Astrocyte (in vitro differentiated cells and primary cell): ENCODE results near the gene LETMD1. TPM values are rescaled to one million over a fixed set of nuclear protein-coding genes. Genes with fewer than 3 reads are reported as not detected.
"Not testable (repeated sequence)": the region's sequence is repeated elsewhere in the genome, so short reads cannot be mapped to it uniquely, and the experiment has no call there.

Experiments
- DNase-seq: peaks from one replicate; pipeline ENCODE4 v3.0.0-alpha.2; 2010; ENCODE audit warnings: low read depth
- FAIRE-seq: peaks from 2 replicates; lab custom pipeline; 2011; peaks lifted over from hg19 to GRCh38; lab: Jason Lieb, UNC
- H2AFZ ChIP-seq: 2 replicates; pipeline ENCODE4 v1.6.0; 2012; ENCODE audit warnings: low read depth, low read length, inconsistent platforms
- H3K27ac ChIP-seq: 2 replicates; pipeline ENCODE4 v1.5.1; 2011; ENCODE audit warnings: low read depth, low read length, inconsistent platforms
- H3K27me3 ChIP-seq: 2 replicates; pipeline ENCODE4 v1.6.0; 2011; ENCODE audit warnings: low read length, inconsistent platforms; ENCODE audit not compliant: insufficient read depth
- H3K36me3 ChIP-seq: 2 replicates; pipeline ENCODE4 v1.5.1; 2011; ENCODE audit warnings: low read length, inconsistent platforms; ENCODE audit not compliant: insufficient read depth
- H3K4me1 ChIP-seq: 2 replicates; pipeline ENCODE4 v1.5.1; 2011; ENCODE audit warnings: low read length, inconsistent platforms; ENCODE audit not compliant: insufficient read depth
- H3K4me2 ChIP-seq: 2 replicates; pipeline ENCODE4 v1.6.0; 2012; ENCODE audit warnings: low read length, inconsistent platforms
- H3K4me3 ChIP-seq: 2 replicates; pipeline ENCODE4 v1.5.1; 2011; ENCODE audit warnings: low read depth, mild to moderate bottlenecking, low read length, inconsistent platforms; ENCODE audit not compliant: insufficient read depth
- H3K79me2 ChIP-seq: 2 replicates; pipeline ENCODE4 v1.6.0; 2012; ENCODE audit warnings: mild to moderate bottlenecking, low read length, inconsistent platforms; ENCODE audit not compliant: insufficient read depth
- H3K9ac ChIP-seq: 2 replicates; pipeline ENCODE4 v1.6.0; 2012; ENCODE audit warnings: mild to moderate bottlenecking, low read length, inconsistent platforms
- H3K9me3 ChIP-seq: 2 replicates; pipeline ENCODE4 v1.5.1; 2012; ENCODE audit warnings: low read depth, mild to moderate bottlenecking, low read length, inconsistent platforms; ENCODE audit not compliant: insufficient read depth
- H4K20me1 ChIP-seq: 2 replicates; pipeline ENCODE4 v1.6.0; 2012; ENCODE audit warnings: low read length, inconsistent platforms; ENCODE audit not compliant: insufficient read depth
- H3K27ac Mint-ChIP-seq: one replicate; pipeline ENCODE4 v1.8.0; 2021; ENCODE audit warnings: mild to moderate bottlenecking, mixed read lengths; ENCODE audit not compliant: unreplicated experiment
- H3K27me3 Mint-ChIP-seq: one replicate; pipeline ENCODE4 v1.8.0; 2021; ENCODE audit warnings: low read depth, mixed read lengths; ENCODE audit not compliant: unreplicated experiment
- H3K36me3 Mint-ChIP-seq: one replicate; pipeline ENCODE4 v1.8.0; 2021; ENCODE audit warnings: low read depth, mixed read lengths; ENCODE audit not compliant: unreplicated experiment
- H3K4me1 Mint-ChIP-seq: one replicate; pipeline ENCODE4 v1.8.0; 2021; ENCODE audit warnings: low read depth, mixed read lengths; ENCODE audit not compliant: unreplicated experiment
- H3K4me3 Mint-ChIP-seq: one replicate; pipeline ENCODE4 v1.8.0; 2021; ENCODE audit warnings: mild to moderate bottlenecking, moderate library complexity, mixed read lengths; ENCODE audit not compliant: unreplicated experiment
- H3K9me3 Mint-ChIP-seq: one replicate; pipeline ENCODE4 v1.8.0; 2021; ENCODE audit warnings: mild to moderate bottlenecking, mixed read lengths; ENCODE audit not compliant: unreplicated experiment
- CTCF ChIP-seq: IDR thresholded peaks from 2 replicates; pipeline ENCODE4 v1.5.1; 2011; ENCODE audit warnings: low read depth, mild to moderate bottlenecking, inconsistent platforms, low read length, moderate library complexity; ENCODE audit not compliant: insufficient read depth
- EZH2 ChIP-seq: IDR thresholded peaks from 2 replicates; pipeline ENCODE4 v1.6.1; 2012; ENCODE audit warnings: mild to moderate bottlenecking, low read length, inconsistent platforms; ENCODE audit not compliant: insufficient read depth
- total RNA-seq: library from RNA; stranded (reverse); gene quantifications from 2 replicates; pipeline ENCODE4 v1.2.1, GENCODE V29; 2021

LETMD1 gene
- total RNA-seq, 1 donor from 2014 or later: 25.2 TPM

- no peak for DNase-seq
- no peak overlapping the region for H3K27ac ChIP-seq
- TF ChIP-seq CTCF (no peak), EZH2 (no peak)
- H3K4me3 Mint-ChIP-seq: no peak overlapping the region
- H3K36me3 ChIP-seq: no peaks in the 10 kb centered on the region
- no peak overlapping the region for H3K4me3 ChIP-seq
- peaks cover 8% of the 10 kb centered on the region for H3K4me1 Mint-ChIP-seq
- H3K4me2 ChIP-seq: no peak overlapping the region
- FAIRE-seq: no peak
- no peak overlapping the region for H3K27ac Mint-ChIP-seq
- no peaks in the 10 kb centered on the region for H3K27me3 Mint-ChIP-seq
- no peaks in the 10 kb centered on the region for H3K4me1 ChIP-seq
- peaks cover 46% of the 10 kb centered on the region for H3K79me2 ChIP-seq
- peaks cover 53% of the 10 kb centered on the region for H4K20me1 ChIP-seq
- H3K9me3 ChIP-seq: no peaks in the 10 kb centered on the region
- no peaks in the 10 kb centered on the region for H3K36me3 Mint-ChIP-seq
- H3K9me3 Mint-ChIP-seq: no peaks in the 10 kb centered on the region
- no peaks in the 10 kb centered on the region for H3K27me3 ChIP-seq
- no peak overlapping the region for H3K9ac ChIP-seq
- H2AFZ ChIP-seq: no peak overlapping the region
Observed at GRCh38 chr12:51013441-51013840, 34.7 kb upstream of the LETMD1 start.

DNA sequence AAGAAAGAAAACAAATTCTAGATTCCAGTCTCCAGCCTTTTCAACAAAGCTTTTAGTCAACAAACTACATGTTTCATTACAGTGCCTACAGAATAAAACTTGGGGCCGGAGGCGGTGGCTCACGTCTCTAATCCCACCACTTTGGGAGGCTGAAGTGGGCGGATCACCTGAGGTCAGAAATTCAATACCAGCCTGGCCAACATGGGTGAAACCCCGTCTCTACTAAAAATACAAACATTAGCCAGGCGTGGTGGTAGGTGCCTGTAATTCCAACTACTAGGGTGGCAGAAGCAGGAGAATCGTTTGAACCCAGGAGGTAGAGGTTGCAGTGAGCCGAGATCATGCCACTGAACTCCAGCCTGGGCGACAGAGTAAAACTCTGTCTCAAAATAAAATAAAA, 33.7 kb upstream of the LETMD1 start:
- not testable (repeated sequence) for DNase-seq, H2AFZ ChIP-seq, H3K4me1 Mint-ChIP-seq, H3K36me3 Mint-ChIP-seq, FAIRE-seq, H3K27me3 Mint-ChIP-seq, H3K9ac ChIP-seq, H3K4me1 ChIP-seq, H3K27me3 ChIP-seq, H3K27ac ChIP-seq, H3K36me3 ChIP-seq, H3K4me3 ChIP-seq, H3K9me3 Mint-ChIP-seq, H3K4me3 Mint-ChIP-seq, H3K4me2 ChIP-seq, H3K27ac Mint-ChIP-seq, H3K9me3 ChIP-seq
- Histone ChIP-seq H3K79me2 (peaks cover 55% of the 10 kb centered on the region), H4K20me1 (peaks cover 54% of the 10 kb centered on the region)

GRCh38 chr12:51017452-51017851, 30.7 kb upstream of the LETMD1 start:
- Histone ChIP-seq H3K9ac (no peak overlapping the region), H3K36me3 (no peaks in the 10 kb centered on the region), H2AFZ (no peak overlapping the region), H3K4me1 (no peaks in the 10 kb centered on the region), H3K27ac (no peak overlapping the region), H3K9me3 (no peaks in the 10 kb centered on the region), H4K20me1 (peaks cover 60% of the 10 kb centered on the region), H3K4me2 (no peak overlapping the region), H3K4me3 (no peak overlapping the region), H3K27me3 (no peaks in the 10 kb centered on the region), H3K79me2 (peaks cover 79% of the 10 kb centered on the region)
- H3K27me3 Mint-ChIP-seq: no peaks in the 10 kb centered on the region
- TF ChIP-seq CTCF: no peak
- no peak for TF ChIP-seq EZH2
- H3K36me3 Mint-ChIP-seq: no peaks in the 10 kb centered on the region
- FAIRE-seq (no peak), DNase-seq (no peak)
- no peak overlapping the region for H3K4me3 Mint-ChIP-seq
- H3K4me1 Mint-ChIP-seq: peaks cover 6% of the 10 kb centered on the region
- no peak overlapping the region for H3K27ac Mint-ChIP-seq
- H3K9me3 Mint-ChIP-seq: no peaks in the 10 kb centered on the region
